SK-N-SH treated with all-trans-retinoic acid at 6 μM for 48 hours (cell line): Measurements from ENCODE around the gene VASN.
"Not testable (repeated sequence)": the region's sequence is repeated elsewhere in the genome, so short reads cannot be mapped to it uniquely, and the experiment has no call there.

ENCODE experiments used
- ATAC-seq: fragments of 200-7000 bp; cut with Tn5 transposase; 3 replicates; pipeline ENCODE4 v1.9.1; 2020; ENCODE audit warnings: mild to moderate bottlenecking, moderate library complexity
- ARNTL ChIP-seq: fragments of 450-650 bp; formaldehyde crosslinking; IDR thresholded peaks from 2 replicates; pipeline ENCODE4 v1.5.0; 2020; ENCODE audit warnings: low read depth, mild to moderate bottlenecking, moderate library complexity, borderline replicate concordance
- BACH2 ChIP-seq: fragments of 250-450 bp; sonication (Bioruptor Pico); IDR thresholded peaks from 2 replicates; pipeline ENCODE4 v1.9.0; 2021; ENCODE audit warnings: mild to moderate bottlenecking, borderline replicate concordance
- ESRRG ChIP-seq: fragments of 250-450 bp; sonication (Bioruptor Pico); IDR thresholded peaks from 2 replicates; pipeline ENCODE4 v1.6.1; 2021; ENCODE audit warnings: mild to moderate bottlenecking
- GLIS3 ChIP-seq: fragments of 250-450 bp; sonication (Bioruptor Pico); IDR thresholded peaks from 2 replicates; pipeline ENCODE4 v1.5.0; 2020; ENCODE audit warnings: mild to moderate bottlenecking, moderate library complexity
- OSR1 ChIP-seq: fragments of 250-450 bp; sonication (Bioruptor Pico); IDR thresholded peaks from 2 replicates; pipeline ENCODE4 v1.8.0; 2022; ENCODE audit warnings: moderate library complexity, mild to moderate bottlenecking, inconsistent platforms
- PPARA ChIP-seq: fragments of 250-450 bp; sonication (Bioruptor Pico); IDR thresholded peaks from 2 replicates; pipeline ENCODE4 v1.5.0; 2020; ENCODE audit warnings: mild to moderate bottlenecking, borderline replicate concordance
- RARB ChIP-seq: fragments of 250-450 bp; sonication (Bioruptor Pico); IDR thresholded peaks from 2 replicates; pipeline ENCODE4 v1.8.0; 2021; ENCODE audit warnings: mild to moderate bottlenecking, moderate library complexity
- TCF4 ChIP-seq: fragments of 250-450 bp; sonication (Bioruptor Pico); IDR thresholded peaks from 2 replicates; pipeline ENCODE4 v1.8.0; 2021; ENCODE audit warnings: mild to moderate bottlenecking, moderate library complexity, borderline replicate concordance
- ZC3H10 ChIP-seq: fragments of 250-450 bp; sonication (Bioruptor Pico); IDR thresholded peaks from 2 replicates; pipeline ENCODE4 v1.5.1; 2021; ENCODE audit warnings: mild to moderate bottlenecking, moderate library complexity
- ZFP30 ChIP-seq: fragments of 450-650 bp; formaldehyde crosslinking; IDR thresholded peaks from 2 replicates; pipeline ENCODE4 v1.5.0; 2022; ENCODE audit warnings: mild to moderate bottlenecking, moderate library complexity
- ZNF565 ChIP-seq: fragments of 450-650 bp; formaldehyde crosslinking; conservative IDR thresholded peaks from 2 replicates; pipeline ENCODE4 v1.5.0; 2020; ENCODE audit warnings: low read depth, mild to moderate bottlenecking, moderate library complexity
- ZNF70 ChIP-seq: fragments of 450-650 bp; formaldehyde crosslinking; IDR thresholded peaks from 2 replicates; pipeline ENCODE4 v1.5.0; 2020; ENCODE audit warnings: mild to moderate bottlenecking, moderate library complexity
- ZNF8 ChIP-seq: fragments of 450-650 bp; formaldehyde crosslinking; IDR thresholded peaks from 2 replicates; pipeline ENCODE4 v1.5.0; 2020; ENCODE audit warnings: mild to moderate bottlenecking, moderate library complexity
- TF ChIP-seq, protein P1 (sequence below): fragments of 250-450 bp; sonication (Bioruptor Pico); IDR thresholded peaks from 2 replicates; pipeline ENCODE4 v1.8.0; 2021; ENCODE audit warnings: low read depth, mild to moderate bottlenecking, moderate library complexity, borderline replicate concordance
- TF ChIP-seq, protein P2 (sequence below): fragments of 250-450 bp; sonication (Bioruptor Pico); IDR thresholded peaks from 2 replicates; pipeline ENCODE4 v1.5.1; 2020; ENCODE audit warnings: low read depth, mild to moderate bottlenecking, moderate library complexity
- TF ChIP-seq, protein P3 (sequence below): fragments of 250-450 bp; sonication (Bioruptor Pico); IDR thresholded peaks from 2 replicates; pipeline ENCODE4 v1.5.0; 2020; ENCODE audit warnings: mild to moderate bottlenecking, moderate library complexity
- TF ChIP-seq, protein P4 (sequence below): fragments of 250-450 bp; sonication (Bioruptor Pico); IDR thresholded peaks from 2 replicates; pipeline ENCODE4 v1.8.0; 2020; ENCODE audit warnings: mild to moderate bottlenecking, moderate library complexity, borderline replicate concordance

The VASN gene

DNA sequence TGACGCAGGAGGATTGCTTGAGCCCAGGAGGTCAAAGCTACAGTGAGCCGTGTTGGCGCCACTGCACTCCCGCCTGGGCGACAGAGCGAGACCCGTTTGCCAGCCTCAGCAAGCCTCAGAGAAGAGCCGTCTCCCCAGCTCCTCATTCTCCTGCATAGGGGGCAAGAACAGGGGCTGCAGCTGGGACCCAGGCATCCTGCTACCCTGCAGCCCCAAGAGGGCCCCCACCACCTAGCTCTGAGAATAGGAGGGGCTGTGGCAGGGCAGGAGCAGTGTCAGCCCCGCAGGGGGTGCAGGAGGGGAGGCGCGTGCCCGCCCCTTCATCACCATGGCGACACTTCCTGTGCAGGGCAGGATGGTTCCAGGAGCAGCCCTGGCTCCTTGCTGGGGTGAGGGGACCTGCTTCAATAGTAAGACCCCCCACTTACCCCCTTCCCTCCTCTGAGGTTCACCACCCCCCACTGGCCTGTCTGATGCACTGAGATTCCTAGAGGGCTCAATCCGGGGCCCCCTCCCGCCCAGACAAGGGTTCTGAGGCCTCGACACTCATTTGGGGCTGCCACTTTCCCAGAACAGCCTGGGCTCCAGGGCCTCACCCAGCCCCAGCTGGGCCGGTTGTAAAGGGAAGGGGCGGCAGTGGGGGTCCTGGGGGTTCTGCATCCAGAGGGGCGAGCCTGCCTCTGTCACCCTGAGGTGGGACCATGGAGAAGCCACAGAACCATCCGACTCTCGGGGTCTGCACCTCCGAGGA, 20.2 kb downstream of the VASN start:
- ATAC-seq: no peak
- TF ChIP-seq GLIS3 (CRISPR knock-in tag): no peak
- no peak for TF ChIP-seq PPARA (CRISPR knock-in tag)
- no peak for TF ChIP-seq ZC3H10 (CRISPR knock-in tag)
- TF ChIP-seq OSR1 (CRISPR knock-in tag): no peak
- TF ChIP-seq, protein P1, sequence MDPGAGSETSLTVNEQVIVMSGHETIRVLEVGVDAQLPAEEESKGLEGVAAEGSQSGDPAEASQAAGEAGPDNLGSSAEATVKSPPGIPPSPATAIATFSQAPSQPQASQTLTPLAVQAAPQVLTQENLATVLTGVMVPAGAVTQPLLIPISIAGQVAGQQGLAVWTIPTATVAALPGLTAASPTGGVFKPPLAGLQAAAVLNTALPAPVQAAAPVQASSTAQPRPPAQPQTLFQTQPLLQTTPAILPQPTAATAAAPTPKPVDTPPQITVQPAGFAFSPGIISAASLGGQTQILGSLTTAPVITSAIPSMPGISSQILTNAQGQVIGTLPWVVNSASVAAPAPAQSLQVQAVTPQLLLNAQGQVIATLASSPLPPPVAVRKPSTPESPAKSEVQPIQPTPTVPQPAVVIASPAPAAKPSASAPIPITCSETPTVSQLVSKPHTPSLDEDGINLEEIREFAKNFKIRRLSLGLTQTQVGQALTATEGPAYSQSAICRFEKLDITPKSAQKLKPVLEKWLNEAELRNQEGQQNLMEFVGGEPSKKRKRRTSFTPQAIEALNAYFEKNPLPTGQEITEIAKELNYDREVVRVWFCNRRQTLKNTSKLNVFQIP (CRISPR knock-in tag): no peak
- TF ChIP-seq, protein P2, sequence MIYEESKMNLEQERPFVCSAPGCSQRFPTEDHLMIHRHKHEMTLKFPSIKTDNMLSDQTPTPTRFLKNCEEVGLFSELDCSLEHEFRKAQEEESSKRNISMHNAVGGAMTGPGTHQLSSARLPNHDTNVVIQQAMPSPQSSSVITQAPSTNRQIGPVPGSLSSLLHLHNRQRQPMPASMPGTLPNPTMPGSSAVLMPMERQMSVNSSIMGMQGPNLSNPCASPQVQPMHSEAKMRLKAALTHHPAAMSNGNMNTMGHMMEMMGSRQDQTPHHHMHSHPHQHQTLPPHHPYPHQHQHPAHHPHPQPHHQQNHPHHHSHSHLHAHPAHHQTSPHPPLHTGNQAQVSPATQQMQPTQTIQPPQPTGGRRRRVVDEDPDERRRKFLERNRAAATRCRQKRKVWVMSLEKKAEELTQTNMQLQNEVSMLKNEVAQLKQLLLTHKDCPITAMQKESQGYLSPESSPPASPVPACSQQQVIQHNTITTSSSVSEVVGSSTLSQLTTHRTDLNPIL: no peak
- no peak for TF ChIP-seq RARB (CRISPR knock-in tag)
- no peak for TF ChIP-seq ZNF70 (CRISPR knock-in tag)

DNA sequence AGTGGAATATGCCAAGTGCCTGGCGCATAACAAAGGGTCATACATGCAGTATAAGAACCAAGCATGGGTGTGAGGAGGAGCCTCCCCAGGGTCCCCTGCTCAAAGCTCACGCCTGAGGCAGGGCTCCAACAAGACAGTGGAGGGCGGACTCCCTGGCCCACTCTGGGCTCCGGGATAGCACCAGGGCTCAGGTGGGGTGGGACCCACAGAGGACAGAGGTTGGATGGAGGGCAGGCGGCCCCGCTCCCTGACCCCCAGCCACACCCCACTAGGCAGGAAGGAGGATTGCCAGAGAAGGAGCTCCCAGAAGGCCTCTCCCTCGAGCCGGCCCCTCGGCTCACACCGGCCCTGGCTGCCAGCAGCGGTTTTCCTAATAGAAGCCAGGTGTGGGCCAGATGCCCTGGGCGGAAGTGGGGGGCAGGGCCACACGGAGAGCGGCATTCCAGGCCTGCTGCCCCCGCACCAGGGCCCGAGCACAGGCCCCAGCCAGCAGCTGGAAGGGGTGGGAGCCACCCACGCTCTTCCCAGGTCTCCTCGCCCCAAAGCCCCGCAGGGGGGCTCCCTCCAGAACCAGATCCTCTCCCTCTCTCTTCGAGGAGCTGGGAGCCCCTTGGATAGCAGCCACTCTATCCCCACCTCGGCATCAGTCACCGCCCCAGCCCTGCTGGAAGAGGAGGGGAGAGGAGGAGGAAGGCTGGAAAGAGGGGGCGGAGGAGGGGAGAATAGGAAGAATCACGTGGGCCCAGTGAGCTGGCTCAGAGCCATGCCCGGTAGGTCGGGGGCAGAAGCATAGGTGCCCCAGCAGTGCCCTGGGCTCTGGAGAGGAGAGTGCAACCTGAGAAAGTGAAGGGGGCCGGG, 21.0 kb downstream of the VASN start:
- ATAC-seq: peak; percentile 86
- TF ChIP-seq ZNF565 (CRISPR knock-in tag) (peak; percentile 42; the same call in 1 of the 2 replicates), RARB (CRISPR knock-in tag) (no peak), ARNTL (CRISPR knock-in tag) (no peak), ZNF70 (CRISPR knock-in tag) (0 out of 2 replicates have a peak, but pooled peaks have one; percentile 9), ESRRG (CRISPR knock-in tag) (no peak), TCF4 (CRISPR knock-in tag) (peak; percentile 98)
- TF ChIP-seq, protein P3, sequence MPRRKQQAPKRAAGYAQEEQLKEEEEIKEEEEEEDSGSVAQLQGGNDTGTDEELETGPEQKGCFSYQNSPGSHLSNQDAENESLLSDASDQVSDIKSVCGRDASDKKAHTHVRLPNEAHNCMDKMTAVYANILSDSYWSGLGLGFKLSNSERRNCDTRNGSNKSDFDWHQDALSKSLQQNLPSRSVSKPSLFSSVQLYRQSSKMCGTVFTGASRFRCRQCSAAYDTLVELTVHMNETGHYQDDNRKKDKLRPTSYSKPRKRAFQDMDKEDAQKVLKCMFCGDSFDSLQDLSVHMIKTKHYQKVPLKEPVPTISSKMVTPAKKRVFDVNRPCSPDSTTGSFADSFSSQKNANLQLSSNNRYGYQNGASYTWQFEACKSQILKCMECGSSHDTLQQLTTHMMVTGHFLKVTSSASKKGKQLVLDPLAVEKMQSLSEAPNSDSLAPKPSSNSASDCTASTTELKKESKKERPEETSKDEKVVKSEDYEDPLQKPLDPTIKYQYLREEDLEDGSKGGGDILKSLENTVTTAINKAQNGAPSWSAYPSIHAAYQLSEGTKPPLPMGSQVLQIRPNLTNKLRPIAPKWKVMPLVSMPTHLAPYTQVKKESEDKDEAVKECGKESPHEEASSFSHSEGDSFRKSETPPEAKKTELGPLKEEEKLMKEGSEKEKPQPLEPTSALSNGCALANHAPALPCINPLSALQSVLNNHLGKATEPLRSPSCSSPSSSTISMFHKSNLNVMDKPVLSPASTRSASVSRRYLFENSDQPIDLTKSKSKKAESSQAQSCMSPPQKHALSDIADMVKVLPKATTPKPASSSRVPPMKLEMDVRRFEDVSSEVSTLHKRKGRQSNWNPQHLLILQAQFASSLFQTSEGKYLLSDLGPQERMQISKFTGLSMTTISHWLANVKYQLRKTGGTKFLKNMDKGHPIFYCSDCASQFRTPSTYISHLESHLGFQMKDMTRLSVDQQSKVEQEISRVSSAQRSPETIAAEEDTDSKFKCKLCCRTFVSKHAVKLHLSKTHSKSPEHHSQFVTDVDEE (CRISPR knock-in tag): peak; percentile 94
- TF ChIP-seq, protein P4, sequence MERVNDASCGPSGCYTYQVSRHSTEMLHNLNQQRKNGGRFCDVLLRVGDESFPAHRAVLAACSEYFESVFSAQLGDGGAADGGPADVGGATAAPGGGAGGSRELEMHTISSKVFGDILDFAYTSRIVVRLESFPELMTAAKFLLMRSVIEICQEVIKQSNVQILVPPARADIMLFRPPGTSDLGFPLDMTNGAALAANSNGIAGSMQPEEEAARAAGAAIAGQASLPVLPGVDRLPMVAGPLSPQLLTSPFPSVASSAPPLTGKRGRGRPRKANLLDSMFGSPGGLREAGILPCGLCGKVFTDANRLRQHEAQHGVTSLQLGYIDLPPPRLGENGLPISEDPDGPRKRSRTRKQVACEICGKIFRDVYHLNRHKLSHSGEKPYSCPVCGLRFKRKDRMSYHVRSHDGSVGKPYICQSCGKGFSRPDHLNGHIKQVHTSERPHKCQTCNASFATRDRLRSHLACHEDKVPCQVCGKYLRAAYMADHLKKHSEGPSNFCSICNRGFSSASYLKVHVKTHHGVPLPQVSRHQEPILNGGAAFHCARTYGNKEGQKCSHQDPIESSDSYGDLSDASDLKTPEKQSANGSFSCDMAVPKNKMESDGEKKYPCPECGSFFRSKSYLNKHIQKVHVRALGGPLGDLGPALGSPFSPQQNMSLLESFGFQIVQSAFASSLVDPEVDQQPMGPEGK (CRISPR knock-in tag): peak; percentile 77; the same call in 1 of the 2 replicates

DNA sequence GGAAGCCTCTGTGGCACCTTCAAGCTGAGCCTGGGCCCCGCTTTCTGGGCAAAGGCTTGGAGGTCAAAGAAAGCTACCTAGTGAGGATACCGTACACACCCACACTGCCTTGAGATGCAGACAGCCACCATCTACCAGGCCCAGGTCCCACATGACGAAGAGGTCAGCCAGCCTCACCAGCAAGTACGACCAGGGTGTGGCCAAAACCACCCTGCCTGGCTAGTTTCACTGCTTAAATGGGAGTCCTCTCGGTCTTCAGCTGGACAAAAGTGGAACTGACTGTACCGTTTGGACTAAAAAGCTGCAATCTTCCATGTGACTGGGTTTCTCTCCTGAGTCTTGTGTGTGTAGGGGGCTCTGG, 21.6 kb downstream of the VASN start:
- ATAC-seq: peak; percentile 30
- TF ChIP-seq ESRRG (CRISPR knock-in tag): no peak
- TF ChIP-seq OSR1 (CRISPR knock-in tag): no peak
- no peak for TF ChIP-seq ZNF8 (CRISPR knock-in tag)
- TF ChIP-seq BACH2 (CRISPR knock-in tag): no peak
- TF ChIP-seq, protein P4 (CRISPR knock-in tag): no peak
- TF ChIP-seq PPARA (CRISPR knock-in tag): no peak
- no peak for TF ChIP-seq ZC3H10 (CRISPR knock-in tag)
- no peak for TF ChIP-seq ZFP30 (CRISPR knock-in tag)
- TF ChIP-seq, protein P2: no peak

DNA sequence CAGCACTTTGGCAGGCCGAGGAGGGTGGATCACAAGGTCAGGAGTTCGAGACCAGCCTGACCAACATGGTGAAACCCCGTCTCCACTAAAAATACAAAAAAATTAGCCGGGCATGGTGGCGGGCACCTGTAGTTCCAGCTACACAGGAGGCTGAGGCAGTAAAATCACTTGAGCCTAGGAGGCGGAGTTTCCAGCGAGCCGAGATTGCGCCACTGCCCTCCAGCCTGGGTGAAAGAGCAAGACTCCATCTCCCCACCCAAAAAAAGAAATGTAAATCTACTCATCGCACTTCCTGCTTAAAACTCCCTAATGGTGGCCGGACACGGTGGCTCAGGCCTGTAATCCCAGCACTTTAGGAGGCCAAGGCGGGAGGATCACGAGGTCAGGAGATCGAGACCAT, 22.2 kb downstream of the VASN start:
- ATAC-seq: not testable (repeated sequence)
